Measurements from ENCODE around the gene SH3GL2.

SH3GL2 gene

GRCh38 chr9:17611917-17612316 is 33.1 kb downstream of the SH3GL2 start:
- no peak for DNase-seq

- no peak for DNase-seq
These were observed 34.9 kb downstream of the SH3GL2 start for GRCh38 chr9:17613758-17614157.

- no peak for DNase-seq
These were observed 35.4 kb downstream of the SH3GL2 start for GRCh38 chr9:17614250-17614649.

- DNase-seq: no peak
These were observed 36.0 kb downstream of the SH3GL2 start for GRCh38 chr9:17614903-17615302.

DNA sequence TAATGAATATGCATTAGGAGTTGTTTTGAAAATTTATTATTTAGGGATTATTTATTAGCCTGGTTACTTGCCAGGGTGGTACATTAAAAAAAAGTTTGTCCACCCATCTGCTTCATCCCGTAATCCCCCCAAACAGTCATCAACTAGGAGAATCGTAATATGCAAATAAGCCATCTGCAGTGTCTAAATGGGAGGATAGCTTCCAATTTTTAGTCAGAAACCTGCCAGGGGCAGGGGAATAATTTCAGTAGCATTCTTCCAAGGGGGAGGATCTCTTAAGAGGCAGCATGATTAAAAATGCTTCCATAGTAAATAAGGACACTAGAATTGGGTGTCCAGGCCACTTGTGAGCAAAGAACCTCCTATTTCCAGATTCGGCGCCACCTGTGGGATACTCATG is 43.3 kb downstream of the SH3GL2 start:
- DNase-seq: no peak

GRCh38 chr9:17622749-17623148 is 43.9 kb downstream of the SH3GL2 start:
- no peak for DNase-seq

- no peak for DNase-seq
These were observed 45.1 kb downstream of the SH3GL2 start for GRCh38 chr9:17623965-17624364.

DNA sequence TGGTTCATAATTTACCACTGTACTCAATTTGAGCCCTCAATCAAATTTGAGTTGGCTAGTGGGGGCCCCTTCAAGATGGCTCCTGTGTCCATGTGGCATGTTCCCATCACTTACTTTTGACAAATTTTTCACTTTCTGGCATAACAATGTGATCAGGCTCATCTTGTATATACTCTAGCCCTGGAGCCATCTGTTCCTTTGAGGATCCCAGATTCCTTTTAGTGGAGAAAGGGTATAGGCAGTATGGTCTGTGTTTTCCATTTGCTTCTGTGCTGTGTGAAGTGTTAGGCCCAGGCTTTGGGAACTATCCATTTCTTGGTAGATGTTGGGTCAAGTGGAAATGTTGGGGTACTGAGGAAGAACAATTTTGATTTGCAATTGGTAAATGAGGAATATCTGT is 45.7 kb downstream of the SH3GL2 start:
- DNase-seq: no peak

- no peak for DNase-seq
These were observed 47.0 kb downstream of the SH3GL2 start for GRCh38 chr9:17625644-17626388.

DNA sequence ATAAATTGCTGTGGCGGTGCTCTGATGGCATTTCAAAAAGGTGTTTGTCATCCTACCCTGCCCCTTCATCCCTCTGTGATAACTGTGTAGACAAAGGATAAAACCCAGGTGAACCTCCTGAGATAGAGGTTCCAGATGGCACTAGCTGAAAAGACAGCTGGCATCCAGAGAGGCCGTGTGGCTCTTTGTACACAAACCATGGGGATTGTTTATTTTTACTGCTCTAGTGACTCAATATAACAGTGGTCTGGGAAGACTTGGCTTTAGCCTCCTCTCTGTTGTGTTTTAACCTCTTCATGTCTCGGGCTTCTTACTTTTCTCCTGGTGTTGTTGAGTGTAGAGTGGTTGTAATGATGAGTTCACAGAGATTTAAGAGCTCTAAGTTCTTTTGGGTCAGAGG is 48.8 kb downstream of the SH3GL2 start:
- no peak for DNase-seq

DNA sequence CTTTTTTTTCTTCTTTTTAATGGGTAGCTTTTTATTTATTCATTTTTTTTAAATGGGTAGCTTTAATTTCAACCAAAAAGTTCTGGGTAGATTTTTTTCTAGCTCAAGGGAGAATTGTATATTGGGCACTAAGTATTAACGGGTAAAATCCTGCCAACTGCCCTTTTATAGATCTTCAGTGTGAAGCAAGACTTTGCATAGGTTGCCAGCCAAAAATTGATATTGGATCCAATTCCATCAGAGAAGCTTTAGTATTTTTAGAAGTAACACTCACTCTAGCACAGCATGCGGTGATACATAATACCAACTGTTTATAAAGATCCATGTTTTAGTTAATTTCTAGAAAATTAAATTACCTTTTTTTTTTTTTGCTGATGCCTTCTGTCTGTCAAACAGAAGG is 49.8 kb downstream of the SH3GL2 start:
- DNase-seq: no peak

DNA sequence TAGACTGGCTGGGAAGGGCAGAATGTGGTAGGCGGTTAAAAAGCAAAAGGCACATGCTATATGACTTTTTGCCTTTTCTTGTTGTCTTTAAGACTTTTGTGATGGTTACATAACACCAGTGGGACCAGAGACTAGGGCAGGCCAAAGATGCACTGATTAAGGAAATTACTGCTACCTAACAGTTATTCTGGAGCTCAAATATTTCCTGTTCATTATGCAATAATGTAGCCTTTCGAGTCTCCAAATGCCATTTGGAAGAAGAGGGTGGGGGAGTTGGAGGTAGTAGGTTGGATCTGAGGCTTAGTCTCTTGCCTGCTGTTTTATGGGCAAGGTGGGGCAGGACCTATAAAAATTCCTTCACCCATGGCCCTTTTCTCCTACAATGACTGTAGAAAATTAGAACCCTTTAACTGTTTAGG is 51.7 kb downstream of the SH3GL2 start:
- no peak for DNase-seq

DNA sequence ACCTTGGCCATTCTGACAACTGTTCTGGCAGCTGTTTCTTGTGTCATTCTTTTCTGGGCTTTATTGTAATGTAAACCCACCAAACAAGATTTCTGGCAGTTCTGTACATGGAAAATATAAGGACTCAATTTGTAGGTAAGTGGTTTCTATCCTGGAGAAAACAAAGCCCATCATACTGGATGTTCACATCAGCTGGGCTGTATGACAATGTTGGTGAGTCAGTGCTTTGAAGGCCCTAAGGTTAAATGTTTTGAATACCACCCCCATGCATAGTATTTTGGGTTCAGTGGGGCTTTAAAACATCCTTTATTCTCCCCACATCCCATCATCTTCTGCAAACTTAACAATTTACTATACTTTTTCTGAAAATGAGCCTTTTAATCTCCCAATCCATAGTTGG is 52.5 kb downstream of the SH3GL2 start:
- DNase-seq: no peak

- no peak for DNase-seq
These were observed 54.1 kb downstream of the SH3GL2 start for GRCh38 chr9:17632994-17633393.

DNA sequence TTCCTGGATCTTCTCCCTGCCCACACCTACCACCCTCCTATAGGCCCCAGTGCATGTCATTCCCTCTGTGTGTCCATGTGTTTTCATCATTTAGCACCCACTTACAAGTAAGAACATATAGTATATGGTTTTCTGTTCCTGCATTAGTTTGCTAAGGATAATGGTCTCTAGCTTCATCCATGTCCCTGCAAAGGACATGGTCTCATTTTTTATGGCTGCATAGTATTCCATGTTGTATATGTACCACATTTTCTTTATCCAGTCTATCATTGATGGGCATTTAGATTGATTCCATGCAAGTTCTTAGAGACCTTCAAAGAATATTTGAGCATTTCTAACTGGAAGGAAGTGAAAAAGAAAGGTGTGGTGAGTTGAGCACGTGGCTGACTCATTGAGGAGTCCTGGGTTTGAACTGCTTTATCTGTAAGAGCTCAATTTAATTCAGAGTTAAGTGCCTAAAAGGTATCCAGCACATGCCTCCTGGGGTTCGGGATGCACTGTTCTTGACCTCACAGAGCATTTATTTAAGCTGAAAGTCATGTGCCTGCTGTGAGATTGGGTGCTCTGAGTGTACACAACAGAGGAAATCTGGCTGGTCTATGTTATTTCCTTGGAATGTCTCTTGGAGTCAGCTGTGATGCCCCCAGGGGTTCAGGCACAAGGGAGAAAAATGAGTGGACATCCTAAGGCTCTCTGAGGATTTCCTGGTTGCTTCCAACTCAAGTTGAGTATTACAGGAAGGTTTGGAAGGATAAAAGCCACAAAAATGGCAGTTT is 56.4 kb downstream of the SH3GL2 start:
- DNase-seq: no peak

- DNase-seq: no peak
These were observed 57.5 kb downstream of the SH3GL2 start for GRCh38 chr9:17636349-17636748.

GRCh38 chr9:17636821-17637220 is 58.0 kb downstream of the SH3GL2 start:
- DNase-seq: no peak

DNA sequence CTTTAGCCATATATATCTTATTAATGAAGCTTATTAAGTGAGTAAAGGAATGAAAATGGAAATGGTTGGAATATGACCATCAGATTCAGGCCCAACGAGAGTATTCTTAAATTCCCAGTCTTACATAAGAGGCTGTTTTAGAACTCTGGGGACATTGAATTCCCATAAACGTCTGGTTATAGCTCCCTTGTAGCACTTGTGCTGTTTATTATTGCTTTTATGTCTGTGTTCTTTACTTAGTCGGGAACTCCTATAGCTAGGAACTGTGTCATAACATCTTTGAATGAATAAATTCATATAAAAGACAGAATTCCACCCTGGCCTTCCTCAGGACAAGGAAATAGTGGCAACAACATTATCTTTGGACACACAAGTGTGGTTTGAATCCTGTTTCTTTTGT is 58.4 kb downstream of the SH3GL2 start:
- DNase-seq: no peak

DNA sequence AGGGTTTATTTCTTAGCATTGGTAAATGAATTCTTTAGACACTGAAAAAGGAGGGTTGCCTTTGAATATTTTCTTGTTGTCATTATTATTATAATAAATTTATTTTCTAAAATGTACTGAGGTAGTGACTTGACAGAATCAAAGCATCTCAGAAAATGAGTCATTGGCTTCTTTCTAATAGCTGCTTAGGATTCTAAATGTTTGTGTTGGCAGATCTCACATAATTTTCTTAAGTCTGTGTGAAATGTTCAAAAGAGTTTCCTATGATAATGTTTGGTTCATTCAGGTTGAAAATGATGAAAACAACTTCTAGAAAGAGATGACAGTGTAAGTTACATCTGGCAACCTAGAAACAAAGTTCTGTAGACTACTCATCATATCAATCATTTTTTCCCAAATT is 69.7 kb downstream of the SH3GL2 start:
- no peak for DNase-seq

- DNase-seq: no peak
These were observed 72.9 kb downstream of the SH3GL2 start for GRCh38 chr9:17651725-17652124.

DNA sequence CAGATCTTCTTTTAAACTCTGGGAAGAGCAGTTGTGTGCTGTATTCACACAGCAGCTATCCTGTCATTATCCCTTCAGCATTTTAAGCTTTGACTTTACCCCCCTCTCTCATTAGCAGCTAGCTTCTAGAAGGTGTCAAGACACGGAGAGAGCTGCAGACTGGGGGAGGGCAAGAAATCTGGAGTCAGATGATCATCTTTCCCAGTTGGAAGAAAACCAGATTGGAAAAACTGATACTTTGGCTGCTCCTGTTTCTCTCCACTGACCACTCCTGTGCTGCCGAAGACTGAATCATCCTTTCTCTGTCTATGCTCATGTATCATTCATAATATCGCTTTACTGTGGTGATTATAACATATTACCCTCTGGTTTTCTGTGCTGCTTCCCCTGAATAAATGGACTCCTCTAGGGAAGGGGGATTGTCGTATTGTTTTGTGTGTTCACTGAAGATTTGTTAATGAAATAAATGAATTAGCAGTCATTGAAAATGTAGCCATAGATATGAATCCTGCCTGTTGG is 75.1 kb downstream of the SH3GL2 start:
- DNase-seq: peak; percentile 8

DNA sequence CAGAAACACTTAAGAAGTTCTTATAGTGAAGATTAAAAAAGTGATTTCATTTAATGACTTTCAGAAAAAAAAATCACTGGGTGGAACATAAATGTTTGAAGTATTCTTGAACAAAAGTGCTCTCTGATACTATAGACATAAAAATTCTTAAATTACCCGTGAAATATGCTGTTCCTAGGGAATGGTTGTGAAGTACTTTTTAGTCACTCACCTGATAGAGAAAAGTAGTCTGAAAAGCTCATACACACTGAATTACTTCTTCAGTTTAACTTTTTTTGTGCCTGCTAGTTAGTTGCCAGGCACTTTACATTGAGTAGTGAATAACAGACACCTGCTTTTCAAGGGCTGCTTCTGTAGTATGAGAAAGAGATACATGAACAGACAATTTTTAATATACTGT is 78.0 kb downstream of the SH3GL2 start:
- DNase-seq: no peak

GRCh38 chr9:17658237-17658636 is 79.4 kb downstream of the SH3GL2 start:
- no peak for DNase-seq

GRCh38 chr9:17660158-17660557 is 81.3 kb downstream of the SH3GL2 start:
- DNase-seq: no peak

Data from retina (tissue), 1 donor.